Fibroblast of skin of right biceps (primary cell): ENCODE data around the gene ZMIZ2.
"Not testable (repeated sequence)": the region's sequence is repeated elsewhere in the genome, so short reads cannot be mapped to it uniquely, and the experiment has no call there.

ENCODE experiments used
- DNase-seq: peaks from one replicate; pipeline ENCODE4 v3.0.0-alpha.2; 2013

The ZMIZ2 gene

GRCh38 chr7:44775383-44776107 is 26.9 kb downstream of the ZMIZ2 start:
- no peak for DNase-seq

GRCh38 chr7:44776211-44776610 is 27.6 kb downstream of the ZMIZ2 start:
- no peak for DNase-seq

- no peak for DNase-seq
These were observed 33.8 kb downstream of the ZMIZ2 start for GRCh38 chr7:44782460-44782859.

GRCh38 chr7:44783407-44783806 is 34.8 kb downstream of the ZMIZ2 start:
- no peak for DNase-seq

GRCh38 chr7:44784364-44784763 is 35.7 kb downstream of the ZMIZ2 start:
- DNase-seq: no peak

- not testable (repeated sequence) for DNase-seq
These were observed 36.6 kb downstream of the ZMIZ2 start for GRCh38 chr7:44785218-44785617.

GRCh38 chr7:44787041-44787440 is 38.4 kb downstream of the ZMIZ2 start:
- DNase-seq: no peak

GRCh38 chr7:44787762-44788161 is 39.1 kb downstream of the ZMIZ2 start:
- DNase-seq: no peak

- no peak for DNase-seq
These were observed 41.3 kb downstream of the ZMIZ2 start for GRCh38 chr7:44789990-44790389.

- DNase-seq: peak; percentile 62
These were observed 42.9 kb downstream of the ZMIZ2 start for GRCh38 chr7:44791278-44792219.

GRCh38 chr7:44793919-44794318 is 45.3 kb downstream of the ZMIZ2 start:
- peak; percentile 35 for DNase-seq

GRCh38 chr7:44794331-44794730 is 45.7 kb downstream of the ZMIZ2 start:
- peak; percentile 54 for DNase-seq

GRCh38 chr7:44796034-44796503 is 47.4 kb downstream of the ZMIZ2 start:
- no peak for DNase-seq

GRCh38 chr7:44796504-44797328 is 48.1 kb downstream of the ZMIZ2 start, which contains the start of gene PPIA:
PPIA (plus strand) TSS chr7:44796681; CDS start chr7:44796725, 44 bp downstream.
- peak; percentile 99 for DNase-seq

GRCh38 chr7:44797329-44798258 is 48.9 kb downstream of the ZMIZ2 start:
- DNase-seq: peak; percentile 91

GRCh38 chr7:44798649-44799305 is 50.1 kb downstream of the ZMIZ2 start:
- DNase-seq: peak; percentile 25

- no peak for DNase-seq
These were observed 51.3 kb downstream of the ZMIZ2 start for GRCh38 chr7:44799939-44800338.

GRCh38 chr7:44801890-44802289 is 53.2 kb downstream of the ZMIZ2 start:
- DNase-seq: peak; percentile 57

GRCh38 chr7:44802418-44803025 is 53.9 kb downstream of the ZMIZ2 start:
- no peak for DNase-seq

GRCh38 chr7:44803828-44804519 is 55.3 kb downstream of the ZMIZ2 start:
- not testable (repeated sequence) for DNase-seq
